ENCODE results near the gene NELL1. TPM values are rescaled to one million over a fixed set of nuclear protein-coding genes. Genes with fewer than 3 reads are reported as not detected.

The NELL1 gene
- total and polyA plus RNA-seq, 2 experiments from 2014 or later = 8.9 to 20.1 TPM

DNA sequence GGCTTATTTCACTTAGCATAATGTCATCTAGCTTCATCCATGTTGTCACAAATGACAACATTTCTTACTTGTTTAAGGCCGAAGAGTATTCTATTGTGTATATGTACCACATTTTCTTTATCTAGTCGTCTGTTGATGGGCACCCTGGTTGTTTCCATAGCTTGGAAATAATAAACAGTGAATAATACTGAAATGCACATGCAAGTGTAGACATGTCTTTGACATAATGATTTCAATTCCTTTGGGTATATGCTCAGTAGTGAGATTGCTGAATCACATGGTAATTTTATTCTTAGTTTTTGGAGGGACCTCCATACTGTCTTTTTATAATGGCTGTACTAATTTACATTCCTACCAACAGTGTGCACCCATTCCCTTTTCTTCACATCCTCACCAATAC is 508.0 kb downstream of the NELL1 start:
- H3K9me2 ChIP-seq (replicated peaks; ENCODE audit: insufficient read depth) = no peaks in the 10 kb centered on the region
- no peaks in the 10 kb centered on the region for H3K79me2 ChIP-seq
- H3K9me3 ChIP-seq (ENCODE audit: low read depth) = no peaks in the 10 kb centered on the region
- H3K27ac ChIP-seq = no peak overlapping the region
- no peak overlapping the region for H3K4me3 ChIP-seq
- no peak overlapping the region for H2AFZ ChIP-seq
- no peak for DNase-seq (ENCODE audit: low spot score)
- H3K4me2 ChIP-seq = no peak overlapping the region
- no peaks in the 10 kb centered on the region for H3K27me3 ChIP-seq
- H3K4me1 ChIP-seq (ENCODE audit: insufficient read depth) = peaks cover 9% of the 10 kb centered on the region
- no peaks in the 10 kb centered on the region for H4K20me1 ChIP-seq (ENCODE audit: insufficient read depth, poor library complexity, severe bottlenecking)
- no peaks in the 10 kb centered on the region for H3K36me3 ChIP-seq (replicated peaks; ENCODE audit: insufficient read depth, low read depth)
- WGBS (ENCODE audit: low lambda C conversion rate, missing lambda C conversion rate) = 66% methylated on average over 2 of the region's 2 CpGs
- no peak for TF ChIP-seq EZH2phosphoT487 (IDR thresholded peaks at IDR 0.05; ENCODE audit: low read depth, severe bottlenecking, unreplicated experiment)
- no peak for TF ChIP-seq EZH2 (IDR thresholded peaks at IDR 0.05; ENCODE audit: borderline replicate concordance)
- TF ChIP-seq, protein P1, sequence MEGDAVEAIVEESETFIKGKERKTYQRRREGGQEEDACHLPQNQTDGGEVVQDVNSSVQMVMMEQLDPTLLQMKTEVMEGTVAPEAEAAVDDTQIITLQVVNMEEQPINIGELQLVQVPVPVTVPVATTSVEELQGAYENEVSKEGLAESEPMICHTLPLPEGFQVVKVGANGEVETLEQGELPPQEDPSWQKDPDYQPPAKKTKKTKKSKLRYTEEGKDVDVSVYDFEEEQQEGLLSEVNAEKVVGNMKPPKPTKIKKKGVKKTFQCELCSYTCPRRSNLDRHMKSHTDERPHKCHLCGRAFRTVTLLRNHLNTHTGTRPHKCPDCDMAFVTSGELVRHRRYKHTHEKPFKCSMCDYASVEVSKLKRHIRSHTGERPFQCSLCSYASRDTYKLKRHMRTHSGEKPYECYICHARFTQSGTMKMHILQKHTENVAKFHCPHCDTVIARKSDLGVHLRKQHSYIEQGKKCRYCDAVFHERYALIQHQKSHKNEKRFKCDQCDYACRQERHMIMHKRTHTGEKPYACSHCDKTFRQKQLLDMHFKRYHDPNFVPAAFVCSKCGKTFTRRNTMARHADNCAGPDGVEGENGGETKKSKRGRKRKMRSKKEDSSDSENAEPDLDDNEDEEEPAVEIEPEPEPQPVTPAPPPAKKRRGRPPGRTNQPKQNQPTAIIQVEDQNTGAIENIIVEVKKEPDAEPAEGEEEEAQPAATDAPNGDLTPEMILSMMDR (IDR thresholded peaks at IDR 0.05; ENCODE audit: poor library complexity) = no peak

DNA sequence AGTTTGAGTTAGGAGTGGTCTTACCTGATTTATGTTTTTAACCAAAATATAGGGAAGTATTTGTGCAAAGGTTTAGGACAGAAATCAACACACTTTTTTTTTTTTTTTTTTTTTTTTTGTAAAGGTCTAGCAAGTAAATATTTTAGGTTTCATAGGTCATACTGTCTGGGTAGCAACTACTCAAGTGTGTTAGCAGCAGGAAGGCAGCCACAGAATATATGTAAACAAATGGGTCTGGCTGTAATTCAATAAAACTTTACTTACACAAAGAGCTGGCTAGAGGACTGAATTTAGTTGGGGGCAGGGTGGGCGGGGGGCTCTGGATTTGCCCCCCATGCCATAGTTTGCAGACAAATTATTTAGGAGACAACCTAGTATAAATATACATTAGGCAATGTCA is 510.4 kb downstream of the NELL1 start:
- Histone ChIP-seq H3K79me2 (no peaks in the 10 kb centered on the region), H3K27ac (no peak overlapping the region), H4K20me1 (ENCODE audit: insufficient read depth, poor library complexity, severe bottlenecking) (no peaks in the 10 kb centered on the region), H3K9me3 (ENCODE audit: low read depth) (no peaks in the 10 kb centered on the region), H3K4me1 (ENCODE audit: insufficient read depth) (peaks cover 9% of the 10 kb centered on the region), H2AFZ (no peak overlapping the region), H3K4me3 (no peak overlapping the region), H3K9me2 (replicated peaks; ENCODE audit: insufficient read depth) (no peaks in the 10 kb centered on the region), H3K36me3 (replicated peaks; ENCODE audit: insufficient read depth, low read depth) (no peaks in the 10 kb centered on the region), H3K4me2 (no peak overlapping the region), H3K27me3 (no peaks in the 10 kb centered on the region)
- TF ChIP-seq EZH2 (IDR thresholded peaks at IDR 0.05; ENCODE audit: borderline replicate concordance) (no peak), EZH2phosphoT487 (IDR thresholded peaks at IDR 0.05; ENCODE audit: low read depth, severe bottlenecking, unreplicated experiment) (no peak)
- TF ChIP-seq, protein P1 (IDR thresholded peaks at IDR 0.05; ENCODE audit: poor library complexity) = no peak
- WGBS (ENCODE audit: low lambda C conversion rate, missing lambda C conversion rate) = 44% methylated on average over 1 of the region's 1 CpG
- no peak for DNase-seq (ENCODE audit: low spot score)

DNA sequence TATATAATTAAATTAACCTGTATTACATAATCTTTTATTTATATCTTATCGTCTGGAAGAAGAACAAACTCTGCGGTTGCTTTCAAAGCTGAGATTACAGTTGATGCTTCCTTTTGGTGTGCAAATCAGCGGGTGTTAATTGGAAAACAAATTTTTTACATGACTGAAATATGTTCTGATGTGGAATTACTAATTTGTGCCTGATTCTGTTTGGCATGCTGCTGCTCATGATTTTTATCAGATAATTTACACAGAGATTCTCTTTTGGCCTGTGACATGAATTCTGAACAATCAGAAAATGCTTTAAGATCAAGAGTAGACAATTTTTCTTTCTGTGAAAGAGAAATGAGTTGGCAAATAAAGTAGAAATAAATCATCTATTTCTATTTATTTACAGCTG is 510.8 kb downstream of the NELL1 start:
- Histone ChIP-seq H3K79me2 (no peaks in the 10 kb centered on the region), H2AFZ (no peak overlapping the region), H3K4me1 (ENCODE audit: insufficient read depth) (peaks cover 9% of the 10 kb centered on the region), H3K4me3 (no peak overlapping the region), H3K9me3 (ENCODE audit: low read depth) (no peaks in the 10 kb centered on the region), H3K27me3 (no peaks in the 10 kb centered on the region), H4K20me1 (ENCODE audit: insufficient read depth, poor library complexity, severe bottlenecking) (no peaks in the 10 kb centered on the region), H3K36me3 (replicated peaks; ENCODE audit: insufficient read depth, low read depth) (no peaks in the 10 kb centered on the region), H3K9me2 (replicated peaks; ENCODE audit: insufficient read depth) (no peaks in the 10 kb centered on the region), H3K27ac (no peak overlapping the region), H3K4me2 (no peak overlapping the region)
- TF ChIP-seq EZH2 (IDR thresholded peaks at IDR 0.05; ENCODE audit: borderline replicate concordance) (no peak), EZH2phosphoT487 (IDR thresholded peaks at IDR 0.05; ENCODE audit: low read depth, severe bottlenecking, unreplicated experiment) (no peak)
- TF ChIP-seq, protein P1 (IDR thresholded peaks at IDR 0.05; ENCODE audit: poor library complexity) = no peak
- 46% methylated on average over 3 of the region's 3 CpGs for WGBS (ENCODE audit: low lambda C conversion rate, missing lambda C conversion rate)
- DNase-seq (ENCODE audit: low spot score) = no peak

DNA sequence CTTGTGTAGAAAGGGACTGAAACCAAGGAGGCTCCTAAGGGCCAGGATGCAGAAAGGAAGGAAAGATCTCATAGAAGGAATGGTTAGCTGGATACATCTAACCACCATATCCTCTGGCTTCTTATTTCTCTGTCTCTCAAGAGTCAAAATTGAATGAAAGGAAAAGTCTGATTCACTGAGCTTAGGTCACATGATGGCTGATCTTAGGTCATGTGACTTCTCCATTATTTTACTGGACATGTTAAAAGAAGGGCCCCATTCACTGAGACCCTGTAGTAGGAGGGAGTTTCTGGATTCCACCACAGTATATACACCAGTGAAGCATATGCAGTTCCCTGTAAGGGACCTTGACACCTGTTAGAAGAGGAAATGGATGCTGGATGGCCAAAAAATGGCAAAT is 516.6 kb downstream of the NELL1 start:
- Histone ChIP-seq H3K4me3 (no peak overlapping the region), H4K20me1 (ENCODE audit: insufficient read depth, poor library complexity, severe bottlenecking) (no peaks in the 10 kb centered on the region), H3K9me3 (ENCODE audit: low read depth) (no peaks in the 10 kb centered on the region), H3K27ac (no peak overlapping the region), H3K36me3 (replicated peaks; ENCODE audit: insufficient read depth, low read depth) (no peaks in the 10 kb centered on the region), H3K4me1 (ENCODE audit: insufficient read depth) (no peaks in the 10 kb centered on the region), H3K79me2 (no peaks in the 10 kb centered on the region), H3K4me2 (no peak overlapping the region), H2AFZ (no peak overlapping the region), H3K27me3 (no peaks in the 10 kb centered on the region), H3K9me2 (replicated peaks; ENCODE audit: insufficient read depth) (no peaks in the 10 kb centered on the region)
- DNase-seq (ENCODE audit: low spot score) = no peak
- TF ChIP-seq EZH2phosphoT487 (IDR thresholded peaks at IDR 0.05; ENCODE audit: low read depth, severe bottlenecking, unreplicated experiment) (no peak), EZH2 (IDR thresholded peaks at IDR 0.05; ENCODE audit: borderline replicate concordance) (no peak)
- TF ChIP-seq, protein P1 (IDR thresholded peaks at IDR 0.05; ENCODE audit: poor library complexity) = no peak

Measured in hepatocyte (in vitro differentiated cells).